ENCODE measurements around the gene OSTF1. TPM values are rescaled to one million over a fixed set of nuclear protein-coding genes. Genes with fewer than 3 reads are reported as not detected.

OSTF1 gene
- total RNA-seq, 1 donor from 2014 or later = 9.8 TPM

GRCh38 chr9:75168270-75169178 is 80.2 kb downstream of the OSTF1 start:
- Mint-ChIP-seq H3K27ac (no peak overlapping the region), H3K4me3 (ENCODE audit: low read depth) (no peak overlapping the region), H3K36me3 (ENCODE audit: insufficient read depth) (peaks cover 4% of the 10 kb centered on the region), H3K27me3 (no peaks in the 10 kb centered on the region), H3K9me3 (ENCODE audit: low read depth) (peaks cover 19% of the 10 kb centered on the region), H3K4me1 (ENCODE audit: low read depth) (no peaks in the 10 kb centered on the region)
- TF ChIP-seq CTCF (IDR thresholded peaks at IDR 0.05; ENCODE audit: unreplicated experiment) = no peak
- no peak for DNase-seq (ENCODE audit: low spot score, unreplicated experiment)

- Mint-ChIP-seq H3K27ac (no peak overlapping the region), H3K36me3 (ENCODE audit: insufficient read depth) (peaks cover 4% of the 10 kb centered on the region), H3K4me1 (ENCODE audit: low read depth) (no peaks in the 10 kb centered on the region), H3K27me3 (no peaks in the 10 kb centered on the region), H3K9me3 (ENCODE audit: low read depth) (peaks cover 14% of the 10 kb centered on the region), H3K4me3 (ENCODE audit: low read depth) (no peak overlapping the region)
- no peak for DNase-seq (ENCODE audit: low spot score, unreplicated experiment)
- TF ChIP-seq CTCF (IDR thresholded peaks at IDR 0.05; ENCODE audit: unreplicated experiment) = no peak
Measured at GRCh38 chr9:75169623-75170022, 81.3 kb downstream of the OSTF1 start.

- H3K4me3 Mint-ChIP-seq (ENCODE audit: low read depth) = no peak overlapping the region
- H3K4me1 Mint-ChIP-seq (ENCODE audit: low read depth) = no peaks in the 10 kb centered on the region
- H3K9me3 Mint-ChIP-seq (ENCODE audit: low read depth) = peaks cover 6% of the 10 kb centered on the region
- no peak overlapping the region for H3K27ac Mint-ChIP-seq
- H3K36me3 Mint-ChIP-seq (ENCODE audit: insufficient read depth) = peaks cover 4% of the 10 kb centered on the region
- no peaks in the 10 kb centered on the region for H3K27me3 Mint-ChIP-seq
- no peak for DNase-seq (ENCODE audit: low spot score, unreplicated experiment)
- TF ChIP-seq CTCF (IDR thresholded peaks at IDR 0.05; ENCODE audit: unreplicated experiment) = no peak
Measured at GRCh38 chr9:75170898-75171360, 82.6 kb downstream of the OSTF1 start.

- no peak overlapping the region for H3K27ac Mint-ChIP-seq
- no peak for DNase-seq (ENCODE audit: low spot score, unreplicated experiment)
- peaks cover 4% of the 10 kb centered on the region for H3K4me1 Mint-ChIP-seq (ENCODE audit: low read depth)
- no peak overlapping the region for H3K4me3 Mint-ChIP-seq (ENCODE audit: low read depth)
- TF ChIP-seq CTCF (IDR thresholded peaks at IDR 0.05; ENCODE audit: unreplicated experiment) = no peak
- H3K36me3 Mint-ChIP-seq (ENCODE audit: insufficient read depth) = no peaks in the 10 kb centered on the region
- H3K9me3 Mint-ChIP-seq (ENCODE audit: low read depth) = peaks cover 3% of the 10 kb centered on the region
- no peaks in the 10 kb centered on the region for H3K27me3 Mint-ChIP-seq
Measured at GRCh38 chr9:75175395-75175794, 87.1 kb downstream of the OSTF1 start.

- DNase-seq (ENCODE audit: low spot score, unreplicated experiment) = no peak
- Mint-ChIP-seq H3K27me3 (no peaks in the 10 kb centered on the region), H3K4me1 (ENCODE audit: low read depth) (peaks cover 4% of the 10 kb centered on the region), H3K27ac (no peak overlapping the region), H3K4me3 (ENCODE audit: low read depth) (no peak overlapping the region), H3K36me3 (ENCODE audit: insufficient read depth) (no peaks in the 10 kb centered on the region), H3K9me3 (ENCODE audit: low read depth) (peaks cover 3% of the 10 kb centered on the region)
- no peak for TF ChIP-seq CTCF (IDR thresholded peaks at IDR 0.05; ENCODE audit: unreplicated experiment)
Measured at GRCh38 chr9:75176037-75176436, 87.7 kb downstream of the OSTF1 start.
